ENCODE measurements around the gene HOXB2.

DNA sequence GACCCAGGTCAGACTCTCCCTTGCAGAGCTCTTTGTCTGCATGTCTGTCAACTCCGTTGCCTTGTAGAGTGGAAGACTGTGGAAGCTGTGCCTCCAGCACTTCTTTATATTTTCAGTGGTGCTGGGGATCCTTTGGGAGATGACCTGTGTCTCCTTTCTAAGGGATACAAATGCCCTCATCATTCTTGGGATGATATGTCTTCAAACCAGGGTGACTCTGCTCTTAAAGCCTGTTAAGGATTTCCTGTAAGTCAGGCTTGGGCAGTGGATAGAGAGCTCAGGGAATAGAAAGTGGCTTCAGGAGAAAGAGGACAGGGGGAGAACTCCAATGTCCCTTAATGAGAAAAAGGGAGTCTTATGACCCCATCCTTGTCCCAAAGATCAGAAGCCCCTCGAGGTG lies 43.6 kb upstream of the HOXB2 start:
- TF ChIP-seq EZH2 (IDR thresholded peaks at IDR 0.05; ENCODE audit: low read depth), result no peak
- TF ChIP-seq, protein P1, sequence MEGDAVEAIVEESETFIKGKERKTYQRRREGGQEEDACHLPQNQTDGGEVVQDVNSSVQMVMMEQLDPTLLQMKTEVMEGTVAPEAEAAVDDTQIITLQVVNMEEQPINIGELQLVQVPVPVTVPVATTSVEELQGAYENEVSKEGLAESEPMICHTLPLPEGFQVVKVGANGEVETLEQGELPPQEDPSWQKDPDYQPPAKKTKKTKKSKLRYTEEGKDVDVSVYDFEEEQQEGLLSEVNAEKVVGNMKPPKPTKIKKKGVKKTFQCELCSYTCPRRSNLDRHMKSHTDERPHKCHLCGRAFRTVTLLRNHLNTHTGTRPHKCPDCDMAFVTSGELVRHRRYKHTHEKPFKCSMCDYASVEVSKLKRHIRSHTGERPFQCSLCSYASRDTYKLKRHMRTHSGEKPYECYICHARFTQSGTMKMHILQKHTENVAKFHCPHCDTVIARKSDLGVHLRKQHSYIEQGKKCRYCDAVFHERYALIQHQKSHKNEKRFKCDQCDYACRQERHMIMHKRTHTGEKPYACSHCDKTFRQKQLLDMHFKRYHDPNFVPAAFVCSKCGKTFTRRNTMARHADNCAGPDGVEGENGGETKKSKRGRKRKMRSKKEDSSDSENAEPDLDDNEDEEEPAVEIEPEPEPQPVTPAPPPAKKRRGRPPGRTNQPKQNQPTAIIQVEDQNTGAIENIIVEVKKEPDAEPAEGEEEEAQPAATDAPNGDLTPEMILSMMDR (conservative IDR thresholded peaks at IDR 0.05), result no peak
